ENCODE measurements around the gene USP8. TPM values are rescaled to one million over a fixed set of nuclear protein-coding genes. Genes with fewer than 3 reads are reported as not detected.
"Not testable (repeated sequence)": the region's sequence is repeated elsewhere in the genome, so short reads cannot be mapped to it uniquely, and the experiment has no call there.

Gene USP8
- total RNA-seq, 6 donors from 2014 or later = 21.8 to 65.4 (median 53.2) TPM

DNA sequence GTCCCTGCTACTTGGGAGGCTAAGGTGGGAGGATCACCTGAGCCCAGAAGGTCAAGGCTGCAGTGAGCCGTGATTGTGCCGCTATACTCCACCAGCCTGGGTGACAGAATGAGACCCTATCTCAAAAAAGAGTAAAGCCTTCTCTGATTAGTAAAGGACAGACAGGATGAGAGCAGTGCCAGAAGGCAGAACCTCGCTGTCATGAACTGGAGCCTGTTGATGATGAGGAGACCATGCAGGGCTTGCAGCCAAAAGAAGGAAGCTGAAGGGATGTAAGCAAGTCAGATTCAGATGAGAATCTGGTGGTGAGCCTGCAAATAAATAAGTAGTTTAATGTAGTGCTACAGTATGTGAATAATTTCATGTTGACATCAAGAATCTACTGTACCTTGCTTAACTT is 69.4 kb downstream of the USP8 start:
- Histone ChIP-seq H3K27ac (no peak overlapping the region), H3K27me3 (no peaks in the 10 kb centered on the region), H3K36me3 (peaks cover 40 to 100% (median 82%) of the 10 kb centered on the region in 4 donors), H3K4me3 (no peak overlapping the region), H3K4me1 (no peaks in the 10 kb centered on the region), H3K9me3 (no peaks in the 10 kb centered on the region)
- DNase-seq (no peak), ATAC-seq (ENCODE audit: low FRiP score in 2 of 2) (no peak)
- 100% methylated on average over 3 of the region's 3 CpGs for WGBS, 2 donors
- TF ChIP-seq POLR2AphosphoS5 (IDR thresholded peaks at IDR 0.05) (no peak), POLR2A (IDR thresholded peaks at IDR 0.05) (no peak), EP300 (IDR thresholded peaks at IDR 0.05) (no peak)
- TF ChIP-seq, protein P1, sequence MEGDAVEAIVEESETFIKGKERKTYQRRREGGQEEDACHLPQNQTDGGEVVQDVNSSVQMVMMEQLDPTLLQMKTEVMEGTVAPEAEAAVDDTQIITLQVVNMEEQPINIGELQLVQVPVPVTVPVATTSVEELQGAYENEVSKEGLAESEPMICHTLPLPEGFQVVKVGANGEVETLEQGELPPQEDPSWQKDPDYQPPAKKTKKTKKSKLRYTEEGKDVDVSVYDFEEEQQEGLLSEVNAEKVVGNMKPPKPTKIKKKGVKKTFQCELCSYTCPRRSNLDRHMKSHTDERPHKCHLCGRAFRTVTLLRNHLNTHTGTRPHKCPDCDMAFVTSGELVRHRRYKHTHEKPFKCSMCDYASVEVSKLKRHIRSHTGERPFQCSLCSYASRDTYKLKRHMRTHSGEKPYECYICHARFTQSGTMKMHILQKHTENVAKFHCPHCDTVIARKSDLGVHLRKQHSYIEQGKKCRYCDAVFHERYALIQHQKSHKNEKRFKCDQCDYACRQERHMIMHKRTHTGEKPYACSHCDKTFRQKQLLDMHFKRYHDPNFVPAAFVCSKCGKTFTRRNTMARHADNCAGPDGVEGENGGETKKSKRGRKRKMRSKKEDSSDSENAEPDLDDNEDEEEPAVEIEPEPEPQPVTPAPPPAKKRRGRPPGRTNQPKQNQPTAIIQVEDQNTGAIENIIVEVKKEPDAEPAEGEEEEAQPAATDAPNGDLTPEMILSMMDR (IDR thresholded peaks at IDR 0.05) = no peak

DNA sequence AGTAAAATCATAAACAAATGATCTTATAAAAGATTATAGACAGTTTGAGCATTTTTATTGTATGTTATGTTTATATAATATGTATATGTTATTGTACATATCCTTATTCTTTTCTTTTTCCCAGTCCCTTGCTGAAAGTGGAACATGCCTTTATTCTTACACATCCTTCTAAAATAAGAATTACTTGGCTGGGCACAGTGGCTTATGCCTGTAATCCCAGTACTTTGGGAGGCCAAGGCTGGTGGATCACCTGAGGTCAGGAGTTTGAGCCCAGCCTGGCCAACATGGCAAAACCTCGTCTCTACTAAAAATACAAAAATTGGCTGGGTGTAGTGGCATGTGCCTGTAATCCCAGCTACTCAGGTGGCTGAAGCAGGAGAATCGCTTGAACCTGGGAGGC is 70.3 kb downstream of the USP8 start:
- not testable (repeated sequence) for H3K4me1 ChIP-seq; DNase-seq; ATAC-seq (ENCODE audit: low FRiP score in 2 of 2); H3K9me3 ChIP-seq; H3K27me3 ChIP-seq; H3K27ac ChIP-seq; H3K4me3 ChIP-seq
- H3K36me3 ChIP-seq = peaks cover 46 to 100% (median 87%) of the 10 kb centered on the region in 4 donors
- WGBS, 2 donors = 92 to 100% methylated on average over 2 of the region's 2 CpGs

DNA sequence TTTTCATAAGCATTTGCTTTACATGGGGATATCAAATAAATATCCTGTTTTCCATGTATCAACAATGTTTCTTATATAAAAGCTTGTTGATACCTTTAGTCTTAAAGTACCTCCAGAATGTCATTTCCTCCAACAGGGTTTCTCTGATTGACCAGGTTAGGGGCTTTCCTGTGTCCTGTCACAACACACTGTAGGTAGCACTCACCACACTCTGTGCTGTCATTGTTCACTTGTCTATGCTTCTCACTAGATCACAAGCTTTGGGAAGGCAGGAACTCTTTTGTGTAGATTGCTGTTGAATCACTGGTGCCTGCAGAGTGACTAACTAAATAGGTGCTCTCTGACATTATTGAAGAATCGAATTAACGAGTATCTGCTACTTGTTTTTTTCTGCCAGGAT is 72.5 kb downstream of the USP8 start:
- Histone ChIP-seq H3K4me1 (no peaks in the 10 kb centered on the region), H3K27me3 (no peaks in the 10 kb centered on the region), H3K27ac (no peak overlapping the region), H3K4me3 (no peak overlapping the region), H3K36me3 (peaks cover 46 to 99% (median 79%) of the 10 kb centered on the region in 4 donors), H3K9me3 (no peaks in the 10 kb centered on the region)
- ATAC-seq (ENCODE audit: low FRiP score in 2 of 2) (no peak), DNase-seq (no peak)
- TF ChIP-seq POLR2AphosphoS5 (IDR thresholded peaks at IDR 0.05) (no peak), EP300 (IDR thresholded peaks at IDR 0.05) (no peak), POLR2A (IDR thresholded peaks at IDR 0.05) (no peak)
- TF ChIP-seq, protein P1 (IDR thresholded peaks at IDR 0.05) = no peak
- 96 to 100% methylated on average over 2 of the region's 2 CpGs for WGBS, 2 donors

DNA sequence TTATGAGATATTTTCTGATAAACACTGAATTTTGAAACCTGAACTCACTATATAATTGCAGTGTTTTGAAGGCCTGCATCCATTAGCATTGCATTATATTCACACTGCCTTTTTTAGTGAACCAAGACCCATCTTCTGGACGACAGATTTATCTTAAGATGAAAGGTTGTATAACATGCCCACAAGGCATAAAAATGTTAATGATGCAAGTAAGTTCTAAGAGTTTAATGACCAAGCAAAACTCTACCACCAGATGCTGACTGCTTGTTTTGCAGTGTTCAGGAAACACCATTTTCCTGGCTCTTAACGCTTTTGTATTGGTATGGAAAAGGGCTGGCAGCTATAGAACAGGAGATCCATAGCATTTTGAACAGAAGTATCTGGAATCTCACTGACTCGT is 76.1 kb downstream of the USP8 start:
- ATAC-seq (ENCODE audit: low FRiP score in 2 of 2) (no peak), DNase-seq (no peak)
- H3K27ac ChIP-seq = no peak overlapping the region
- H3K27me3 ChIP-seq = no peaks in the 10 kb centered on the region
- no peaks in the 10 kb centered on the region for H3K4me1 ChIP-seq
- H3K4me3 ChIP-seq = no peak overlapping the region
- TF ChIP-seq EP300 (IDR thresholded peaks at IDR 0.05) (no peak), POLR2AphosphoS5 (IDR thresholded peaks at IDR 0.05) (no peak), POLR2A (IDR thresholded peaks at IDR 0.05) (no peak)
- TF ChIP-seq, protein P1 (IDR thresholded peaks at IDR 0.05) = no peak
- 66 to 82% methylated on average over 3 of the region's 3 CpGs for WGBS, 2 donors
- H3K9me3 ChIP-seq = no peaks in the 10 kb centered on the region
- H3K36me3 ChIP-seq = peaks cover 31 to 89% (median 58%) of the 10 kb centered on the region in 4 donors

DNA sequence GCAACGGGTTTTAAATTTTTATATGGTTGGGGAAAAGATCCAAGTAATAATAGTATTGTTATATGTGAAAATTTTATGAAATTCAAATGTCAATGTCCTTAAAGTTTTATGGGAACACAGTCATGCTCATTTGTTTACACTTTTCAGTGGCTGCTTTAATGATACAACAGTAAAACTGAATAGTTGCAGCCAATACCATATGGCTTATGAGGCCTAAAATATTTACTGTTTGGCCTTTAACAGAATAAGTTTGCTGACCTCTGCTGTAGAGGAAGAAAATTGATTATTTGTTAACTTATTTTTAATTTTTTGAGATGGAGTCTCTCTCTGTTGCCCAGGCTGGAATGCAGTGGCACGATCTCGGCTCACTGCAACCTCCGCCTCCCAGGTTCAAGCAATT is 77.6 kb downstream of the USP8 start:
- ATAC-seq (ENCODE audit: low FRiP score in 2 of 2) (no peak), DNase-seq (no peak)
- Histone ChIP-seq H3K4me3 (no peak overlapping the region), H3K9me3 (no peaks in the 10 kb centered on the region), H3K36me3 (peaks cover 30 to 74% (median 44%) of the 10 kb centered on the region in 4 donors), H3K4me1 (no peaks in the 10 kb centered on the region), H3K27ac (no peak overlapping the region), H3K27me3 (no peaks in the 10 kb centered on the region)
- WGBS, 2 donors = 89 to 97% methylated on average over 4 of the region's 4 CpGs
- no peak for TF ChIP-seq POLR2A (IDR thresholded peaks at IDR 0.05)
- TF ChIP-seq POLR2AphosphoS5 (IDR thresholded peaks at IDR 0.05) = no peak
- TF ChIP-seq, protein P1 (IDR thresholded peaks at IDR 0.05) = no peak
- TF ChIP-seq EP300 (IDR thresholded peaks at IDR 0.05) = no peak
